ENCODE results near the gene PIEZO2.
"Not testable (repeated sequence)": the region's sequence is repeated elsewhere in the genome, so short reads cannot be mapped to it uniquely, and the experiment has no call there.

PIEZO2 gene

DNA sequence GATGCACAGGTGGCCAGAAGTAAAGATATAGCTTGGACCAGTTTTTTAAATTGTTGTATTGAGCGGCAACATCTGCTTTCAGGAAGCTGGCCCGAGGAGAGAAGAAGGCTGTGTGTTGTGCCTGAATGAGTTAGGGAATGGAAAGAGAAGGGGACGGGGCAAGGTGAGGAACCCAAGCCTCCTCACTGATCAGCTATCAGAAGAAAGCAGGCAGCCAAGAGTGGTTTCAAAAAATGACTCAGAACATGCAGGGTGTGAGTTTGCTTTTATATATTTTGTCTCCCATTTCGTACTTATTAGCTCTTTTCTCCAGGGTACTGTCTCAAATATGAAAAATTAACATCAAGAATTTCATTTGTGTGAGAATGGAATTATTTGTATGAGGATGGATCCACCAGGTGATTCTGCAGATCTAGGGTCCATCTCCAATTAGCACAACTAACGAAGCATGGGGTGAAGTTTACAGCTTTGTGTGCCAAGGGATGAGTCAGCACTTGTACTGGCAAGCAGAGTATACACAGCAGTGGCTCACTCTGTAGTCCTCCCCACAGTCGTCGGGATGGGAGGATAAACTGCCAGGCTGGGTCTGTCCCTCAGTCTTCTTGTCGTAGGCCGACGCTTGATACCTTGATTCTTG, 175.7 kb downstream of the PIEZO2 start:
- DNase-seq (ENCODE audit: low read depth in 2 of 2) = no peak

DNA sequence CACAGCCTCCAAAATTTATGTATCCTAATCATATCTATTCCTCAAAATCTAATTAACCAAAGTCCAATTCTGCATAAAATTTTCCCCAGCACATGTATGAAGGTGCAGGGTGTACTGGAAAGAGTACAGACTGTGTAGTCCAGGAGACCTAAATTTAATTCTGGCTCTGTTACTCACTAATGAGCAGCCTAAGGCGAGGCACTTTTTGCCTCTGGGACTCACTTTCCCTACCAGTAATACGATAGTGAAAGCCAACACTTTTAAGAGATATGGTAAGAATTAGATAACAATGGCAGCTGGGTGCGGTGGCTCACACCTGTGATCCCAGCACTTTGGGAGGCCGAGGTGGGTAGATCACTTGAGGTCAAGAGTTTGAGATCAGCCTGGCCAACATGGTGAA, 177.7 kb downstream of the PIEZO2 start:
- no peak for DNase-seq (ENCODE audit: low read depth in 2 of 2)

DNA sequence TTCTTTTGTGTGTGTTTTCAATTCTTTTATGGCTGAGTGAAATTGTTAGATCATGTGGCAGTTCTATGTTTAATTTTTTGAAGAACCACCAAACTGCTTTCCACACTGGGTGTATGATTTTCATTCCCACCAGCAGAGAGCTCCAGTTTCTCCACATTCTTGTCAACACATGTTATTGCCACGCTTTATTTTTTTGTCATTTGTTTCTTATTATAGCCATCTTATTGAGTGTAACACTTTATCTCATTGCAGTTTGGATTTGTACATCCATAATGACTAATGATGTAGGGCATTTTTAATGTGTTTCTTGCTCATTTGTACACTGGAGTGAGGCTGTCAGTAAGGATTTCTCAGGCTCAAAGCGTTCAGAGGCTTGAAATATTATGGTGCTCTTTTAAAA, 184.2 kb downstream of the PIEZO2 start:
- DNase-seq (ENCODE audit: low read depth in 2 of 2) = no peak

DNA sequence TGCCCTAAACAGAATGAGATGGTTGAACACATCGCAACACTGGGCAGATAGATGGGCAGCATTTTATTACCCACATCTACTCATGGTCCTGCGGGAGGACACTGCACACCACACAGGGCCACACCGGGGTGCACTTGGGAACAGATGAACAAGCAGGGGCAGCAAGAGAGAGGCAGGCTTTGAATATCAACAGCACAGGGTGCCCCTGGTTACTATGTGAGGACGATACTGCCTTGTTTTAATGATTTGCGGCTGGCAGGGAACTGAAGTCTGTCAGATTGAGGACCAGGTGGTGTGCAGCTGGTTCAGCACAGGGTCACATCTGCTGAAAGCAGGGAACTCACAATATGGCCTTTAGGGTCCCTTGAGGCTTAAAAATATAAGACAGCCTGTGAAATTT, 195.7 kb downstream of the PIEZO2 start:
- DNase-seq (ENCODE audit: low read depth in 2 of 2) = no peak

DNA sequence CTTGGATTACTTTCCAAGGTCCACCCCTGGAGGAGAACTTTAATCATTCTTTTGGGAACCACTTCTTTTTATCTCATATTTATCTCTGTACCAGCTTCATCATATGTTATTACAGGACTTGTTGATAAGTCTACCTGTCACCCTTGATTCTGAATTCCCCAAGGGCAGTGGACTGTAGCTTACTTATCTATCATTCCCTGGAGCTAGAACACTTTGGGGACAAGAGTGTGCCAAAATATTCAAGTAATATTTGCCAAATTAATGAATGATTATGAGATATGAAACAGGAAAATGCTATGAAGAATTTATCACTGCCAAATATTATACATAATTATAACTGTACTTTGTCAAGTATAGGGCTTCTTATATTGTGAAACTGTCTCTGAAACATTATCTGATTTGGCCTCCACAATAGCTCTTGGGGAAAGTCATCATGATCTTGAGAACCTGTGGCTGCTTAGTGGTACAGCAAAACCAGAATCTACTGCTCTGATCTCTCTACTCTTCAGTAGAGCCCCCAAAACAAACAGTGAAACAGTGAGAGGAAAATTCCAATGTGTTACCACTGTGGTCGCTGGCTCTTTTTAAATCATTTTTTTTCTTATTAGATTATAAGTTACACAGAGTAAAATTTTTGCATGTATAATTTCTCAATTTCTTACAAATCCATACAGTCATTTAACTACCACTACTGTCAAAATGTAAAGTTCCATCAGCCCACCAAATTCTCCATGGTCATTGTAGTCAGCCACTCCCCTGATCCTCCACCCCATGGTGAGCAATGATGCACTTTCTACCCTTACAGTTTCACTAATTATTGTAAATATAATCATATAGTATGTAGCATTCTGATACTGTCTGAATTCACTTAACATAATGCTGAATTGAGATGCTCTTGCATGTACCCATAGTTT, 197.5 kb downstream of the PIEZO2 start:
- DNase-seq (ENCODE audit: low read depth in 2 of 2) = no peak

DNA sequence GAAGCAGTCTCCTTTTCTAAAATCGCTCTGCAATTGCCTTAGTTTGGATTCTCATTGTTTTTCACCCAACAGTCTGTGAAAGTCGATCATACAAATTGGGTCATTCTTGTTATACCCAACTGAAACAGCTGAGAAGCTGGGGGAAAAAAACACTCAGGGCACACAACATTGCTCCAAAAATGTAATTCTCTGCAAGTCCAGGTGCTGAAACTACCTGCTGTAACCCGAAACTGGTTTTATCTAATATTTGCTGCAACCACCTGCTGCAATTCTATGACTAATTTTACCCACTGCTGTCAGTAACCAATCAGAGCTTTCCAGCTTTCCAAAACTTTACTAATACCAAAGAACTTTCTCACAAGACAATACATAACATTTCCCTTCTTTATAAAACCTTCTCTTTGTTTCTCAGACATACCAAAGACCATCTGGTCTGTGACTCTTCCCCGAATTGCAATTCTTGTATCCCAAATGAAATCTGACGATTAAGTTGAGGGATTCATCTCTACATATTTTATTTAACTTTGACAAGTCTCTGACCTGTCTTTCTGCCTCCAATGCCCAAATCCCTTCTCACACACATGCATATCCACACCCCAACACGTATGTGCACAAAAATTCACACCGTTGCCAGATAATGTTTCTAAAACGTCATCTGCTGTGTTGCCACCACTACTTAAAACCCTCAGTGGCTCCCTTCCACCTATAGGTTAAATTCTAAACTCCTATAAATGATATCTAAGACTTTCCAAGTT, 198.3 kb downstream of the PIEZO2 start:
- DNase-seq (ENCODE audit: low read depth in 2 of 2) = no peak

DNA sequence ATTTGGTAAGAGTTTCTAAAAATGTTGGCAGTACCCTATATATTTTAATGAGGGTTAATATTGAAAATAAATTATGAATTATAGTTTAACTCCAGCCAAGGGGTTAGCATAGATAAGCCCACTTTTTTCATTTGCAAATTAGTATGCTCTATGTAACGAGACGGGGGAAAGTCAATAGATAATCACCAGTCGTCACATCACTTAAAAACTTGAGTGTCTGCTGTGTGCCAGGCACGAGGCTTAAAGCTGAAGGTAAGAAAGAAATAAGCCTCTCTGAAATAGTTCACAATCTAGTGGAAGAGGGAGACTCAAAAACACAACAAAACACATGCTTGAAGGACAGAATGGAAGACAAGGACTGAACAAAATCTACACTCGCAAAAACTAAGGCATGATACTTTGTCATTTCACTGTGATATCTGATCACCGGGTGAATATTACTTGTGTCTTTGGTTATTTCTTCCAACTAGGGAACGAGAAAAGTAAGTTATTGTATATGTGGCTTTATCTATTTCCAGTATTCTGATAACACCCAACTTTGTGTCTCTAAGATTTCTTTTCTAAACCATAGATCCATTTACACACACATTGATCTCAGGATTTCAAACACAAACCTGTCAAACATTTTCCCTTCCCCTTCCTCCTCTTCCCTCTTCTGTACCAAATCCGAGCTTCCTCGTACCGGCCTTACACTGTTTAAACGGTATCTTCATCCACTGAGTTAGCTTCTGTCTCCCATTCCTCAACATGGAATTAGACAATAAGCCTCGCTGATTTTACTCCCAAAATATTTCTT, 199.1 kb downstream of the PIEZO2 start:
- no peak for DNase-seq (ENCODE audit: low read depth in 2 of 2)

DNA sequence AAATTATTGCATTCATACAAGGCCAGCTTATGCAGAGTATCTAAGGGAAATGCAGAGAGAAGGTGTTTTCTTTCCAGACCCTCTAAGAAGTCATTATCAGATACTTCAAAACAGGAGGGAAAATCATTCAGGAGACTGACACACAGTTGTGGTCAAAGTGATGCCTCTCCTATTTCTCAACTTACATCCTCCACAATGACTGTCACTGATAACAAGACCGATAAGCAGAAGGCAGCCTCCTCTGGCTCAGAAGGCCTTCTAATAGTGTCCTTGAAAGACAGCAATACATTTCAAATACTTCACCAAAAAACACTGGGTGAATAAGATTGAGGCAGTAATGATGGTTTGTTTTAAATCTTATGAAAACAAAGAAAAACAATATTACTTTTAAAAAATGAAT, 199.7 kb downstream of the PIEZO2 start:
- DNase-seq (ENCODE audit: low read depth in 2 of 2) = no peak

DNA sequence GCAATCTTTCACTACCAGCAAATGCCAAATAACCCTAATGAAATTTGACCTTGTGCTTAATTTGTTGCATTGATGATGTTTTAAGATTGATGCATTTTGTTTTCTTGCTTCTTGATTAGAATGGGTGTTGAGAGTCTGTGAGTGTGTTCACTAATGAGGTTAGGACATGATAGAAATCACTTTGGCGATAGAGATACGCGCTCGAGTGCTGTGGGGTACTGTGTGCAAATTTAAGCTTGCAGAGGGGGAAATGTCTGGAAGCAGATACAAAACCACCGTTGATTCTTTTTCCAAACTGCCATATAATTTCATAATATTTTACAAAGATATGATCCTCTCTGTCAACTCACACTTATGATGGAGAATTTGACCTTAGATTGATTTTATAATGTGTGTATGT, 200.9 kb downstream of the PIEZO2 start:
- DNase-seq (ENCODE audit: low read depth in 2 of 2) = no peak

DNA sequence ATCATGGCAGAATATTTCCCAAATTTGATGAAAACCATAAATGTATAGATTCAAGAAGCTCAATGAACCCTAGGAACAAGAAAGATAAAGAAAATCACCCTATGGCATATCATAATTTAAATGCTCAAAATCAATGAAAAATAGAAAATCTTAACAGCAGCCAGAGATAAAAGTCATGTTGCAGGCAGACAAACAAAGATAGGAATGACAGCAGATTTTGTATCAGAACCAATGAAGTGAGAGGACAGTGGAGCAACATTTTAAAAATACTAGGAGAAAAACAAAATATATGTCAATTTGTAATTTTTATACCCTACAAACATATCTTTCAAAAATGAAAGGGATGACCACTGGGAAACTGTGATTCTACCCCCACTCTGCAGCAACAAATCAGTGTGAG, 203.3 kb downstream of the PIEZO2 start:
- DNase-seq (ENCODE audit: low read depth in 2 of 2) = no peak

DNA sequence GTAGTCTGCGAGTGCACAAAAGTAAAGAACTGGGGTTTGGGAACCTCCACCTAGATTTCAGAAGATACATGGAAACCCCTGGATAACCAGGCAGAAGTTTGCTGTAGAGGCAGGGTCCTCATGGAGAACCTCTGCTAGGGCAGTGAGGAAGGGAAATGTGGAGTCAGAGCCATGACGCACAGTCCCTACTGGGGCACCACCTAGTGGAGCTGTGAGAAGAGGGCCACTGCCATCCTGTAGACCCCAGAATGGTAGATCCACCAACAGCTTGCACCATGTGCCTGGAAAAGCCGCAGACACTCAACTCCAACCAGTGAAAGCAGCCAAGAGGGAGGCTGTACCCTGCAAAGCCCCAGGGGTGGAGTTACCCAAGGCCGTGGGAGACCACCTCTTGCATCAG, 206.4 kb downstream of the PIEZO2 start:
- no peak for DNase-seq (ENCODE audit: low read depth in 2 of 2)

DNA sequence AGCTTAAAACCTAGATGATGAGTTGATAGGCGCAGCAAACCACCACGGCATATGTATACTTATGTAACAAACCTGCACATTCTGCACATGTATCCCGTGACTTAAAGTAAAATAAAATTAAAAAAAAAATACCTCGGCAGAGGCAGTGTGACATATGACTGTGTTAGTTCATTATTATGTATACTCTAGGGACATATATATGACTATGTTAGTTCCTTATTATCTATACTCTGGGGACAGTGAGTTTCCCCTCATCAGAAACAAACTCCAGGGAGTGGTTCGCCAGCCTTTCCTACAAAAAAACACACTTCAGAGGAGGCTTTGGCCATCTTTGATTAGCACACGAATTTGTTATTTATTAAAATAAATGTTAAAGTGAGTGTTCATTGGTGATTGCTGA, 209.5 kb downstream of the PIEZO2 start:
- no peak for DNase-seq (ENCODE audit: low read depth in 2 of 2)

DNA sequence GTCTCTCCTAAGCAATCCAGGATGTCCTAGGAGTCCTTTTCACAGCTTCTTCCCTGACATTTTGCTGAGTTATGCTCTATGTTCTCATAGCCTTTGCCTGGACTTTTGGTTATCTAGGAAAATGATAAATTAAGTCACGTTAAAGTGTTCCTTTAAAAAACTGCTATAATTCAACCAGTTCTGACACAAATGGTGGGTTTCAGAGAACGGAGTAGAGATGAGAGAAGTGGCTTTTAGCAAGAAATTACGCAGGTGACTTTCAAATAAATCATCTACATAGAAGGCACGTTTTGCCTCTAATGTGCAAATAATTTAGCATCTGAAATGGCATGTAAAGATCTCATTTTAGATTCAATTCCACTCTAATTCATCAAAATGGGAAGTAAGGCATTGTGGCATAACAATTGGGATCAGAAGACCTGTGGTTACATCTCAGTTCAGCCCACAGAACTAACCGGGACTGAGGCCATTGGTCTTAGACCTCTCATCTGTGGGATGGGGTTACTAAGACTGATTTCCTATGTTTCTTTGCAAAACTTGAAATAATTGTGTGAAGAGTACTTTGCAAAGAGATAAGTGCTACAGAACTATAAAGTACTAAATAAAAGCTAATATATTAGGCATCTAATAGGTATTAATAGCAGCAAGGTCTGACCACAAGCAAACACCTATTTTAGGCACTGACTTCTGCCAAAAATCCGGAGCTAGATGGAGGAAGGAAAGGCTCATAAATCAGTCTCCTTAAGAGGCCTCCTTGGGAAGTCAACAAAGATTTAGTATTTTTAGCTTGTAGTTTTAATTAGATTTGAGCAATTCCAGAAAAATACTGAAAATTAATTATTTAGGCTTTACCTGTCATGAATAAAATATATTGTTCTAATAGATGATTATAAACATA, 211.4 kb downstream of the PIEZO2 start:
- DNase-seq (ENCODE audit: low read depth in 2 of 2) = no peak

DNA sequence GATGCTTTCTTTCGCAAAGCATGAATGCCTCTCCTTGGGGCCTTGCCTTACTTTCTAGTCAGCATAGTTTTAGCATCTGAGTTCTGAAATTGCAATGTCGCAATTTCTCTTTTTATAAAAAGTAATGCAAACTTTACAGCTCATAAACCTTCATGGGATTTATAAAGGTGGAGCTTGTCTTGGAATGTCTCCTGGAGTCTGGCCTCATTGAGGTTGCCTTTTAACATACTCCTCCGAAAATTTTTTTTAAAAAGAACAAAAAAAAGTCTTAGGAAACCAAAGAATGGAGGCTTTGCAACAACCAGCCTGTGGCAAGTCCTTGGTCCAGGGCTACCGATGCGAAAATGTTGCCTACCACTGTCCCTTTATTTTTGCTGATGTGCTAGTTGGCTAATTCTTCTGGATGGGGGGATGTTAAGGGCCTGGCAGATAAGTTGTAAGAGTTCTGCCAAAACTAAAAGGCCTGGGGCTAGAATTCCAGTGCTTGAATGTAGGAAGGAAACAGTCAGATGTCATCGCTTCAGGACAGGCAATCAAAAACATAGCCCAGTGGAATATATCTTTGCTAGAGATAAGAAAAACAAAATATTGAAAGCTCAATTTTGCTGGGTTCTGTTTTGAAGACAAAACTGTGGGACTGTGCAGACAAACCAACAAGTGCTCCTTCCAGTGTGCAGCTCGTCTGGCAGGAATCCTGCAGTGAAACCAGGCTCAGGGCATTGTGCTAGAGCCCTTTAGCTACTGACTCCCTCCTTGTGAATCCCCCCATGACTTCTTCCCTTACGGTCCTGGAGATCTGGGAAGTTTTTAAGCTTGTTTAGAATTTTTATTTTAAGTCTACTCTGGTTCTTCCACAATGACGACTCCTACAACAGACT, 213.0 kb downstream of the PIEZO2 start:
- DNase-seq (ENCODE audit: low read depth in 2 of 2) = no peak

DNA sequence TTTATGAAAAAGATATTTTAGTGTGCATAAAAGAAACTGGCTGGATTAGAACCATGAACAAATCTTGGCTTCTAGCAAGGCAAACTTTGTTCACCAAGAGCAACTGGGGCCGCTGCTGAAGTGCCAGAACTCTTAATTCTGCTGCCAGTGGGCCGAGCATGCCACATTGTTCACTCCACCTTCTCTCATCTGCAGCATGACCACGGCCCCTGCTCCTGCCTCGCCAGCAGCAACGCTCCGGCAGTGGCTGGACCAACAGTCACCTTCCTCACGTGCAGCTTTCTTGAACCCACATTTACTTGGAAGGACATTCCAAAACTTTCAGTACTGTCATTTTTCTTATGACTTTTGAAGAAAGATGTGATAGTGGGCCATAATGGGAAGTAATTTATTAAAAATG, 213.8 kb downstream of the PIEZO2 start:
- no peak for DNase-seq (ENCODE audit: low read depth in 2 of 2)

DNA sequence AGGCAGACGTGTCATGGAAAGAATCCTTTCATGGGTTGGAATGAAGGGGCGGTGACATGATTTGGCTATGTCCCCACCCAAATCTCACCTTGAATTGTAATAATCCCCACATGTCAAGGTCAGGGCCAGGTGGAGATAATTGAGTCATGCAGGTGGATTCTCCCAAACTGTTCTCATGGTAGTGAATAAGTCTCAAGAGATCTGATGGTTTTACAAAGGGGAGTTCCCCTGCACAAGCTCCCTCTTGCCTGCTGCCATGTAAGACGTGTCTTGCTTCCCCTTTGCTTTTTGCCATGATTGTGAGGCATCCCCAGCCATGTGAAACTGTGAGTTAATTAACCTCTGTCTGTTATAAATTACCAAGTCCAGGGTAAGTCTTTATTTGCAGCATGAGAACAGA, 215.7 kb downstream of the PIEZO2 start:
- not testable (repeated sequence) for DNase-seq (ENCODE audit: low read depth in 2 of 2)

DNA sequence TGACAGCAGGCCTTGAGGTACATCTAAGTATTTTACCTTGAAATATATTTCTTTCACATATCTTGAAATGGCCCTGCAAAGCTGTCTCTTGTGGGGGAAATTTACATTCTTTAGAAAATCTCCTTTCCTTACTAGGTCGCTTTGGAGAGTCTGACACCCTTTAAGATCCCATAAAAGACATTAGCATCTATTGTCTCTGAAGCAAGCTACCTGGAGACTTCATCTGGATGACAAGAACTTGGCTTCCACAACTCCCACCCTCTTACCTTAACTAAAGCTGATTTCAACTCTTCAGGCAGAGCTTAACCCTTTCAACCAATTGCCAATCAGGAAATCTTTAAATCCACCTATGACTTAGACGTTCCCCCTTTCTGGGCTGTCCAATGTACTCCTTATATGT, 219.3 kb downstream of the PIEZO2 start:
- no peak for DNase-seq (ENCODE audit: low read depth in 2 of 2)

DNA sequence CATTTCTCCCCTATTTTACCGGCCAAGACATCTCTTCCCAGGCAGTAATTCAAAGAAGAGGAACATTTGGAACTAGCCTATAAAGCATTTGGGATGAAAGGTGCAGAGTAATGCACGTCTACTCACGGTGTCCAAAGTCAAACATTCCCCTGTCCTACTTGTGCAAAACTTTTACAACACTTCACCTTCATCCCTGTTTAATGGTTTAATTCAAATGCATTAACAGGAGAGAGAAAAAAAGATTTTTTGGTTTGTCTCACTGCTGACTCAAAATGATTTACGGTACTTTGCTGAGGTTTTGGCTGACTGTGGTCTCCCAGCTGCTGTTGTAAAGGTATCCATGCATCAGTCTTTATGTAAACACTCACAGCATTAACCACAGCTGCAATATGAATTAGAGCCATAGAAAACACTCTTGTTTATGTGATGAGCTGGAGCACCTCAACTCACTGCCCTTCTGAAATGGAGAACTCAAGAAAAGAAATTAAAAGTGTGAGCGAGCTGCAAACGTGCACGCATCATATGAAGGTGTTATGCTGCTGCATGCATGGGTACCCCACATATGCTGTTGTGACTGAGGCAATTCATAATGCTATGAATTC, 220.5 kb downstream of the PIEZO2 start:
- DNase-seq (ENCODE audit: low read depth in 2 of 2) = no peak

DNA sequence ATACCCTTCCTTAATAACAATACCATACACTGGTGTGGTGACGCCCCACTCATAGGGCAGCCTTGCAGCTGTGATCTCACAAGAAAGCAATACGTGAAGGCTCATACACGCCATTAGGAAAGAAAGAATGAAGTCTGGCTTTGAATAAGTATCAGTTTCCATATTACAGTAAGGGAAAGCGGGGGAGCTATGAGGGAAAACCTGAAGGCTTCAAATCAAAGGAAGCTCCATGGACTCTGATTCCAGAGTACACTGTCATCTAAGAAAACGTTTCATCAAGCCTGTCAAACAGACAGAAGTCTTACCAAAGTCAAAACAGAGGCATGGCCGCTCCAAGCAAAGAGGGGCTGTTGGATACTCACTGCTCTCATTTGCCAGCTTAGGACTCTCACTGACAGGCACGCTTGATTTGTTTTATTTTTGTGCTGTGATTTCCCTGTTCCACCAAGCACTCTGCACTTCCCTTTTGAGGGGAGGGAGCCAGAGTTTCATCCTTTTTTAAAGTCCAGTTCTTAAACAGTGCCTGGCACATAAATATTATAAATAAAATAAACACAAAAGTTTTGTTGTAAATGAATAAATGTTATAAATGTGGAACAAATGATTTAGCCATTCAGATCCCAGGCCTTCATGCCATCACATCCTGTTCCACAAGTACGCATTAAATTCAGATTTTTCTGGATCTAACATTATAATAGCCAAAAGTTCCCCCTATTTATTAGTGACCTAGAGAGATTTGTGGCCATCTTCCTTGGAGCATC, 221.2 kb downstream of the PIEZO2 start:
- DNase-seq (ENCODE audit: low read depth in 2 of 2) = no peak

All from stimulated activated CD8-positive, alpha-beta memory T cell treated with anti-CD3 and anti-CD28 coated beads, Interleukin-7, amount 100 ng/mL, for 4 hours (primary cell).